ENCODE results near the gene CENPVL1.
"Not testable (repeated sequence)": the region's sequence is repeated elsewhere in the genome, so short reads cannot be mapped to it uniquely, and the experiment has no call there.

Gene CENPVL1
- 0 reads per million in 9 experiments for total RNA-seq

GRCh38 chrX:51710277-51711164, at the start of gene CENPVL1:
Gene CENPVL1, plus strand, starts transcription at chrX:51710512. Its CDS starts 0 bp downstream, at chrX:51710512.
- ATAC-seq (replicated peaks); H3K36me3 Mint-ChIP-seq (ENCODE audit: insufficient read depth); H3K9me3 Mint-ChIP-seq; H3K4me1 Mint-ChIP-seq (ENCODE audit: low read depth in 2 of 2); H3K4me3 Mint-ChIP-seq; DNase-seq; H3K27me3 Mint-ChIP-seq; H3K27ac Mint-ChIP-seq: not testable (repeated sequence)

GRCh38 chrX:51665981-51666380, 44.3 kb upstream of the CENPVL1 start:
- Mint-ChIP-seq H3K27me3 (peaks cover 6 to 15% of the 10 kb centered on the region in 2 donors), H3K4me3 (no peak overlapping the region), H3K4me1 (ENCODE audit: low read depth in 2 of 2) (no peaks in the 10 kb centered on the region), H3K9me3 (no peaks in the 10 kb centered on the region), H3K27ac (no peak overlapping the region), H3K36me3 (ENCODE audit: insufficient read depth) (no peaks in the 10 kb centered on the region)
- no peak for DNase-seq
- ATAC-seq (replicated peaks): no peak

GRCh38 chrX:51679689-51680433, 30.5 kb upstream of the CENPVL1 start:
- not testable (repeated sequence) for H3K27ac Mint-ChIP-seq; H3K36me3 Mint-ChIP-seq (ENCODE audit: insufficient read depth); H3K27me3 Mint-ChIP-seq; H3K4me1 Mint-ChIP-seq (ENCODE audit: low read depth in 2 of 2); DNase-seq; H3K9me3 Mint-ChIP-seq; ATAC-seq (replicated peaks); H3K4me3 Mint-ChIP-seq

GRCh38 chrX:51681808-51682719, 28.2 kb upstream of the CENPVL1 start:
- not testable (repeated sequence) for ATAC-seq (replicated peaks); H3K27ac Mint-ChIP-seq; H3K4me1 Mint-ChIP-seq (ENCODE audit: low read depth in 2 of 2); H3K36me3 Mint-ChIP-seq (ENCODE audit: insufficient read depth); H3K4me3 Mint-ChIP-seq; H3K27me3 Mint-ChIP-seq; DNase-seq; H3K9me3 Mint-ChIP-seq

GRCh38 chrX:51682720-51683062, 27.6 kb upstream of the CENPVL1 start, which contains the start of gene CENPVL2:
Gene CENPVL2, minus strand, starts transcription at chrX:51682831. Its CDS starts 0 bp downstream, at chrX:51682831.
- H3K4me3 Mint-ChIP-seq; ATAC-seq (replicated peaks); H3K4me1 Mint-ChIP-seq (ENCODE audit: low read depth in 2 of 2); H3K9me3 Mint-ChIP-seq; H3K27ac Mint-ChIP-seq; H3K27me3 Mint-ChIP-seq; DNase-seq; H3K36me3 Mint-ChIP-seq (ENCODE audit: insufficient read depth): not testable (repeated sequence)

GRCh38 chrX:51694254-51694653, 16.1 kb upstream of the CENPVL1 start:
- ATAC-seq (replicated peaks) (no peak), DNase-seq (no peak)
- no peaks in the 10 kb centered on the region for H3K36me3 Mint-ChIP-seq (ENCODE audit: insufficient read depth)
- H3K27me3 Mint-ChIP-seq: peaks cover 17 to 31% of the 10 kb centered on the region in 2 donors
- H3K4me3 Mint-ChIP-seq: no peak overlapping the region
- no peaks in the 10 kb centered on the region for H3K9me3 Mint-ChIP-seq
- no peaks in the 10 kb centered on the region for H3K4me1 Mint-ChIP-seq (ENCODE audit: low read depth in 2 of 2)
- no peak overlapping the region for H3K27ac Mint-ChIP-seq

- Mint-ChIP-seq H3K4me1 (ENCODE audit: low read depth in 2 of 2) (no peaks in the 10 kb centered on the region), H3K27ac (no peak overlapping the region), H3K9me3 (no peaks in the 10 kb centered on the region), H3K36me3 (ENCODE audit: insufficient read depth) (no peaks in the 10 kb centered on the region), H3K27me3 (peaks cover 17 to 31% of the 10 kb centered on the region in 2 donors), H3K4me3 (no peak overlapping the region)
- no peak for ATAC-seq (replicated peaks)
- no peak for DNase-seq
Observed at GRCh38 chrX:51697397-51697796, 12.9 kb upstream of the CENPVL1 start.

GRCh38 chrX:51712943-51713647, 2.8 kb downstream of the CENPVL1 start:
- H3K36me3 Mint-ChIP-seq (ENCODE audit: insufficient read depth); H3K27ac Mint-ChIP-seq; ATAC-seq (replicated peaks); H3K4me1 Mint-ChIP-seq (ENCODE audit: low read depth in 2 of 2); H3K9me3 Mint-ChIP-seq; H3K27me3 Mint-ChIP-seq; DNase-seq; H3K4me3 Mint-ChIP-seq: not testable (repeated sequence)

- H3K27me3 Mint-ChIP-seq: peaks cover 19 to 26% of the 10 kb centered on the region in 2 donors
- H3K27ac Mint-ChIP-seq: no peak overlapping the region
- H3K4me3 Mint-ChIP-seq: no peak overlapping the region
- H3K36me3 Mint-ChIP-seq (ENCODE audit: insufficient read depth): no peaks in the 10 kb centered on the region
- H3K9me3 Mint-ChIP-seq: no peaks in the 10 kb centered on the region
- no peaks in the 10 kb centered on the region for H3K4me1 Mint-ChIP-seq (ENCODE audit: low read depth in 2 of 2)
- no peak for DNase-seq
- ATAC-seq (replicated peaks): no peak
Observed at GRCh38 chrX:51728202-51728601, 17.9 kb downstream of the CENPVL1 start.

GRCh38 chrX:51737091-51737490, 26.8 kb downstream of the CENPVL1 start:
- H3K4me1 Mint-ChIP-seq (ENCODE audit: low read depth in 2 of 2): no peaks in the 10 kb centered on the region
- no peaks in the 10 kb centered on the region for H3K36me3 Mint-ChIP-seq (ENCODE audit: insufficient read depth)
- H3K27ac Mint-ChIP-seq: no peak overlapping the region
- no peak for DNase-seq
- H3K4me3 Mint-ChIP-seq: no peak overlapping the region
- ATAC-seq (replicated peaks): no peak
- H3K27me3 Mint-ChIP-seq: peaks cover 23 to 59% of the 10 kb centered on the region in 2 donors
- H3K9me3 Mint-ChIP-seq: no peaks in the 10 kb centered on the region

GRCh38 chrX:51742586-51742985, 32.3 kb downstream of the CENPVL1 start:
- Mint-ChIP-seq H3K27ac (peak overlapping the region in 1 of 2 donors; percentile 85), H3K4me1 (ENCODE audit: low read depth in 2 of 2) (peaks cover 6 to 8% of the 10 kb centered on the region in 2 donors), H3K9me3 (peaks cover 0 to 8% of the 10 kb centered on the region in 2 donors), H3K27me3 (peaks cover 0 to 21% of the 10 kb centered on the region in 2 donors), H3K4me3 (no peak overlapping the region), H3K36me3 (ENCODE audit: insufficient read depth) (no peaks in the 10 kb centered on the region)
- ATAC-seq (replicated peaks): no peak
- DNase-seq: no peak

- H3K27ac Mint-ChIP-seq: peak within 1 kb of the TSS; percentile 68 to 85
- ATAC-seq (replicated peaks): peak; percentile 94
- H3K36me3 Mint-ChIP-seq (ENCODE audit: insufficient read depth): no peaks in the 10 kb centered on the region
- H3K4me3 Mint-ChIP-seq: peak within 1 kb of the TSS; percentile 80 to 83
- peaks cover 0 to 8% of the 10 kb centered on the region in 2 donors for H3K9me3 Mint-ChIP-seq
- H3K4me1 Mint-ChIP-seq (ENCODE audit: low read depth in 2 of 2): peaks cover 6 to 8% of the 10 kb centered on the region in 2 donors
- H3K27me3 Mint-ChIP-seq: peaks cover 0 to 13% of the 10 kb centered on the region in 2 donors
- DNase-seq: peak; percentile 17 to 33 (median 24)
Observed at GRCh38 chrX:51743179-51743957, 33.1 kb downstream of the CENPVL1 start, which contains the start of gene GSPT2. Gene GSPT2, plus strand, starts transcription at chrX:51743442. Its CDS starts 185 bp downstream, at chrX:51743627.
